HG03095 (cell line): ENCODE data around the gene TEAD2.
"Not testable (repeated sequence)": the region's sequence is repeated elsewhere in the genome, so short reads cannot be mapped to it uniquely, and the experiment has no call there.

ENCODE experiments used
- ATAC-seq: cut with Tn5 transposase; IDR thresholded peaks from one replicate; pipeline ENCODE4 v1.9.1; 2021; ENCODE audit warnings: moderate library complexity; ENCODE audit not compliant: unreplicated experiment

The TEAD2 gene

GRCh38 chr19:49333811-49334288, 28.4 kb downstream of the TEAD2 start:
- no peak for ATAC-seq

- ATAC-seq: no peak
These were observed 28.8 kb downstream of the TEAD2 start for GRCh38 chr19:49333418-49333805.

- not testable (repeated sequence) for ATAC-seq
These were observed 29.4 kb downstream of the TEAD2 start for GRCh38 chr19:49332691-49333417.

- ATAC-seq: peak; percentile 41
These were observed 30.6 kb downstream of the TEAD2 start for GRCh38 chr19:49331616-49332055.

- not testable (repeated sequence) for ATAC-seq
These were observed 31.0 kb downstream of the TEAD2 start for GRCh38 chr19:49331187-49331586.

- ATAC-seq: no peak
These were observed 33.5 kb downstream of the TEAD2 start for GRCh38 chr19:49328741-49329140.

GRCh38 chr19:49327878-49328544, 34.2 kb downstream of the TEAD2 start:
- ATAC-seq: no peak

- ATAC-seq: no peak
These were observed 36.0 kb downstream of the TEAD2 start for GRCh38 chr19:49326165-49326704.

GRCh38 chr19:49325756-49326155, 36.5 kb downstream of the TEAD2 start:
- ATAC-seq: not testable (repeated sequence)

- no peak for ATAC-seq
These were observed 37.2 kb downstream of the TEAD2 start, which contains the start of gene SLC6A16 for GRCh38 chr19:49324801-49325576. SLC6A16 (minus strand) TSS chr19:49325191; CDS start chr19:49311347, 13,844 bp downstream.

- no peak for ATAC-seq
These were observed 43.9 kb downstream of the TEAD2 start for GRCh38 chr19:49318296-49318695.

GRCh38 chr19:49316284-49316683, 45.9 kb downstream of the TEAD2 start:
- ATAC-seq: no peak

- no peak for ATAC-seq
These were observed 47.1 kb downstream of the TEAD2 start for GRCh38 chr19:49315111-49315510.

- no peak for ATAC-seq
These were observed 53.1 kb downstream of the TEAD2 start for GRCh38 chr19:49309087-49309486.

- ATAC-seq: not testable (repeated sequence)
These were observed 55.5 kb downstream of the TEAD2 start for GRCh38 chr19:49306734-49307133.

- no peak for ATAC-seq
These were observed 60.4 kb downstream of the TEAD2 start for GRCh38 chr19:49301866-49302252.

GRCh38 chr19:49301165-49301865, 60.9 kb downstream of the TEAD2 start:
- ATAC-seq: peak; percentile 59

GRCh38 chr19:49298653-49299052, 63.6 kb downstream of the TEAD2 start:
- not testable (repeated sequence) for ATAC-seq

GRCh38 chr19:49297403-49297802, 64.8 kb downstream of the TEAD2 start:
- no peak for ATAC-seq

GRCh38 chr19:49295208-49295880, 66.9 kb downstream of the TEAD2 start:
- no peak for ATAC-seq
